HG03460 (cell line): Measurements from ENCODE around the gene BPIFB3.

Experiments used
- ATAC-seq: cut with Tn5 transposase; IDR thresholded peaks from one replicate; pipeline ENCODE4 v1.9.1; 2021; ENCODE audit not compliant: unreplicated experiment

Gene BPIFB3

GRCh38 chr20:33015700-33016580, 37.8 kb upstream of the BPIFB3 start:
- ATAC-seq, result no peak

GRCh38 chr20:33016581-33017109, 37.1 kb upstream of the BPIFB3 start:
- ATAC-seq, result no peak

GRCh38 chr20:33017542-33017941, 36.2 kb upstream of the BPIFB3 start:
- no peak for ATAC-seq

GRCh38 chr20:33018169-33018931, 35.4 kb upstream of the BPIFB3 start:
- no peak for ATAC-seq

GRCh38 chr20:33019465-33020277, 34.0 kb upstream of the BPIFB3 start:
- ATAC-seq, result no peak

GRCh38 chr20:33020278-33021161, 33.2 kb upstream of the BPIFB3 start:
- no peak for ATAC-seq

- ATAC-seq, result no peak
These were observed 31.8 kb upstream of the BPIFB3 start for GRCh38 chr20:33021879-33022278.

GRCh38 chr20:33022289-33022688, 31.4 kb upstream of the BPIFB3 start:
- ATAC-seq, result no peak

GRCh38 chr20:33022694-33023438, 30.8 kb upstream of the BPIFB3 start:
- ATAC-seq, result no peak

GRCh38 chr20:33023439-33024242, 30.1 kb upstream of the BPIFB3 start:
- ATAC-seq, result no peak

GRCh38 chr20:33024243-33024560, 29.5 kb upstream of the BPIFB3 start:
- ATAC-seq, result no peak

GRCh38 chr20:33024609-33025317, 28.9 kb upstream of the BPIFB3 start:
- no peak for ATAC-seq

GRCh38 chr20:33025318-33025876, 28.3 kb upstream of the BPIFB3 start:
- ATAC-seq, result no peak

- ATAC-seq, result no peak
These were observed 27.5 kb upstream of the BPIFB3 start for GRCh38 chr20:33026072-33026778.

- no peak for ATAC-seq
These were observed 26.6 kb upstream of the BPIFB3 start for GRCh38 chr20:33026779-33027759.
